GM21619 (cell line): ENCODE measurements around the gene ACAN.

Experiments used
- ATAC-seq: cut with Tn5 transposase; IDR thresholded peaks from one replicate; pipeline ENCODE4 v1.9.1; 2021; ENCODE audit not compliant: unreplicated experiment

The ACAN gene

DNA sequence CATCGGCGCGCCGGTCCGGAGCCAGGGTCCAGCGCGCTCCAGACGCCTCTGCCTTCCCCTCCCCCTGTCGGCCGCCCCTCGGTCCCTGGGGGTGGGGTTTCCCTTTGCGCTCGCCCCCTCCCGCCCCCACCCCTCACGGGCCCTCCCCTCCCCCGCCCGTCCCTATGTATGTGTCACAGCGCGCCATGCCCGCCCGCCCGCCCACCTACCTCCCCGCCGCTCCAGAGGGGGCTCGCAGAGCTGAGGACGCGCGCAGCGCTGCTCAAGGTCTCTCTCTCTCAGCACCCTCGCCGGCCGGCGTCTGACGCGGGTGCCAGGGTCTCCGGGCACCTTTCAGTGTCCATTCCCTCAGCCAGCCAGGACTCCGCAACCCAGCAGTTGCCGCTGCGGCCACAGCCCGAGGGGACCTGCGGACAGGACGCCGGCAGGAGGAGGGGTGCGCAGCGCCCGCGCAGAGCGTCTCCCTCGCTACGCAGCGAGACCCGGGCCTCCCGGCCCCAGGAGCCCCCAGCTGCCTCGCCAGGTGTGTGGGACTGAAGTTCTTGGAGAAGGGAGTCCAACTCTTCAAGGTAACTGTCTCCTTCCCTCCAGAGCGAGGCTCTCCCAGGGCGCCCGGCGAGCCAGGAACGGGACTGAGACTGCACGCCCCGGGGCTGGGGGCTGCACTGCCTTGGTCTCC lies at the start of gene ACAN:
Gene ACAN (plus strand): TSS at position 196 of the 679 bp plus-strand sequence. CDS start 32,771 bp downstream, outside the sequence.
- no peak for ATAC-seq

DNA sequence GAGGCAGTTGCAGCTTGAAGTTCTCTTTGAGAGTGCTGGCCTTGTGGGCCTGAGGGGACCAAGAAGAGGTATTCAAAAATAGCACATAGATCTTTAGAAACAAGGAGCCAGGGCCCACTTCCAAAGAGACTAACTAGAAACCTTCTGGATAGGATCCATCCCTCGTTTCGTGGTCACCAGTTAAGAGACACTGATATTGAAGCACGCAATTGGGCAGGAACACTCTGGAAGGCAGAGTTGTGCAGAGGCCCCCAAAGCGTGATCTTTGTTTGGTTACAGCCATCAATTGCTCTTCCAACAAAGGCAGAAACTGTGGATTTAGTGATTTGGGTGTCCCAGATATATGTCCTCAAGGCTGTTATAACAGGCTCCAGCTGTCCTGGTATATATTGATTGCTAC lies 46.7 kb upstream of the ACAN start:
- ATAC-seq, result no peak

- no peak for ATAC-seq
These were observed 46.3 kb upstream of the ACAN start for GRCh38 chr15:88756921-88757320.

GRCh38 chr15:88759872-88760271 lies 43.4 kb upstream of the ACAN start:
- ATAC-seq, result no peak

DNA sequence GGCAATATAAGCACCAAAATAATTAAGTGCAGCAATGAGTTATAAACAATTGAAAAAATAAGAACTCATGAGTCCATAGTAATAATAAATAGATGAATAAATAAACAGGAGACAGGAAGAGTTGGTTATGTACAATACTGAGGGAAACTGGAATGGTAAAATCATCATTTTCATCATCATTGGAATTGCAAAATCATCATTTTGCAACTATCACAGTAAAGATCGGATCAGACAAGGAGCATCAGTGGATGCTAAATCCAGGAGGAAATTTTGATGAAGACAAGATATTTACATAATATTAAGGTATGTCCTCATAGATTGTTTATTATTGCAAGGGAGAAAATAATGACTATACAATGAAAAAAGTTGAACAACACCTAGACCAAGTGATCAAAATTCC lies 38.8 kb upstream of the ACAN start:
- no peak for ATAC-seq

- no peak for ATAC-seq
These were observed 38.0 kb upstream of the ACAN start for GRCh38 chr15:88765212-88765611.

DNA sequence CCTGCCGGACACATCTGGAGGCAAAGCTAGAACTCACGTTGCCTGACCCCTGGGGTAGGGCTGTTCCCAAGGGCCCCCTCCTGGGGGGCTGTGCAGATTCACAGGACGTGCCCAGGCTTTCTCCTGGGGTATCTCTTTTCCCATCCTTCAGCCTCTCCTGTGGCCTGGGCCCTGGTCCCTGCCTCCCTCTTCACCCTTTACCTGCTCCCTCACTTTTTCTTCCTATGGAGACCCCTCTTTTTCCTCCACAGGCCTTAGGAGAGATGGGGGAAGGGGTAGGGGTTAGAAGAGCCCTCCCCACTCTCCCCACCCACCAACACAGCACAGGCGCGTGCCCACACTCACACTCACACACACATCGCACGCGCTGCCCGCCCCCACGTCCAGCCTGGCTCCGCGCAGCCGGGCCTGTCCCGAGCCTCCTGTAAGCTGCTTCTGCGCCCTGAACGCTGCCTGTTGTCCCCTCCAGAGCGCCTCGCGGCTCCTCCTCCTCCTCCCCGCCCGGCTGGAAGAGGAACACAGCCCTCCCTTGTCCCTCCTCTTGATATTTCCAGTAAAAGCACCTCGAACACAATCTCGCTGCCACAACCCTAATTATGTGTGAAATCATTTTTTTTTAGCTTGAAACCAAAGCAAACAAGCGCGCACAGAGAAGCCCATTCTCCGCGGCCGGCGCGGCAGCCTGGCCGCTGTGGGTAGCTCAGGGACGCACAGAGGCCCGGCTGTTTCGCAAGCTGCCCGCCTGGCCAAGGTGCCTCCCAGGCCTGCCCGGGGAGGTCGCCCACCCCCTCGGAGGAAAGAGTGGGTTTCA lies 33.9 kb upstream of the ACAN start:
- ATAC-seq, result no peak

GRCh38 chr15:88775776-88776175 lies 27.5 kb upstream of the ACAN start:
- ATAC-seq, result no peak

DNA sequence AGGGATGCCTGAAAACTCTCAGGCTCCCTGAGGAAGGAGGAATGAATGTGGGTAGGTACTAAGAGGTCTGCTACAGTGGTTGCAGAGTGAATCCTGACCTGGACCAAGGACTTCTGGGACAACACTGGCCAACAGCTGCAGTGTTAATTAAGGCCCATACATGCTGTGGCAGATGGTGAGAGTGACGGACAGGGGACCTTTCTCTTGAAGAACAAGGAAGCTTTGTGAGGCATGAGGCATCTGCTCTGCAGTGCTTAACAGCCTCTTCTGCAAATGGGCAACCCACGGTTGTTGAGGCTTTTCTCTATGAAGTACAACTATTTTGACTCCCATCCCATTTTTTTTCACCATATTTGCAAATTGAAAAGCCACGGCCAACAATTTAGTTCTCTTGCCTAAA lies 26.6 kb upstream of the ACAN start:
- ATAC-seq, result no peak

- no peak for ATAC-seq
These were observed 23.3 kb upstream of the ACAN start for GRCh38 chr15:88779944-88780343.

DNA sequence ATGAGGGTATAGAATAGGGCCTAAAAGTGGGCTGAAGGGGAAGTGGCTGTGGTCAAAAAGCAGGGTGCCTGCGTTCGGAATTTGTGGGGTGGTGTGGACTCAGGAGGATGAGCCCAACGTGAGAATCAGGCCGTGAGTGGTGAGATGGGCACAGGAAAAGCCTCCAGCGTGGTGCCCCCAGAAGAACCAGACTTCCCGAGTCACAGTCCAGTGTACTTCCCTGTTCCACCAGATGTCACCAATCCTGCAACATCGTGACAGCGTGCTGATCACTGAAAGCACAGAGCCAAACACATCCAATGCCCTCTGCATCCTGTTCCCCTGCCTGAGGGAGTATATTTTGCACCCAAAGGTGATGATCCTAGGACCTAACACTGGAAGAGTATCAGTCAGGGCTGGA lies 20.8 kb upstream of the ACAN start:
- no peak for ATAC-seq

GRCh38 chr15:88785217-88785616 lies 18.0 kb upstream of the ACAN start:
- ATAC-seq, result no peak

- no peak for ATAC-seq
These were observed 15.2 kb upstream of the ACAN start for GRCh38 chr15:88788036-88788435.

- ATAC-seq, result no peak
These were observed 14.4 kb upstream of the ACAN start for GRCh38 chr15:88788816-88789215.

GRCh38 chr15:88790486-88790885 lies 12.8 kb upstream of the ACAN start:
- no peak for ATAC-seq

DNA sequence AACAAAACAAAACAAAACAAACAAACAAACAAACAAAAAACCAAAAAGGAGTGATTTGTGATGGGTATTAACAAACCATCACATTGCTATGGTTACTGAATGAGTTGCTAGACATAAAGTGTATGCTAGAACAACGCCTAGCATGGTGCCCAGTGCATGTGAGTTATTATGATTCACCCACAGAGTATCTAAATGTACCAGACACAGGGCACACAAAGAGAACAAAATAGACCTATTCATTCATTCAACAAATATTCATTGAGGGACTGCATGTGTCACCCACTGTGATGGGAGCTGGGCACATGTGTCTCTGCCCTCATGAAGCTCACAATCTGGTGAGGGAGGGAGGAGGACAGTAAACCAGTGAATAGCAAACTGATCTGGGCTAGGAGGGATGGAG lies 11.6 kb upstream of the ACAN start:
- ATAC-seq, result no peak

- no peak for ATAC-seq
These were observed 10.6 kb upstream of the ACAN start for GRCh38 chr15:88792342-88793282.

- ATAC-seq, result no peak
These were observed 9.2 kb upstream of the ACAN start for GRCh38 chr15:88794001-88794400.

- no peak for ATAC-seq
These were observed 5.4 kb upstream of the ACAN start for GRCh38 chr15:88797663-88798339.

- no peak for ATAC-seq
These were observed 3.9 kb upstream of the ACAN start for GRCh38 chr15:88799341-88799740.

GRCh38 chr15:88800026-88800425 lies 3.2 kb upstream of the ACAN start:
- ATAC-seq, result no peak
